ENCODE measurements around the gene TTC33.

The TTC33 gene

DNA sequence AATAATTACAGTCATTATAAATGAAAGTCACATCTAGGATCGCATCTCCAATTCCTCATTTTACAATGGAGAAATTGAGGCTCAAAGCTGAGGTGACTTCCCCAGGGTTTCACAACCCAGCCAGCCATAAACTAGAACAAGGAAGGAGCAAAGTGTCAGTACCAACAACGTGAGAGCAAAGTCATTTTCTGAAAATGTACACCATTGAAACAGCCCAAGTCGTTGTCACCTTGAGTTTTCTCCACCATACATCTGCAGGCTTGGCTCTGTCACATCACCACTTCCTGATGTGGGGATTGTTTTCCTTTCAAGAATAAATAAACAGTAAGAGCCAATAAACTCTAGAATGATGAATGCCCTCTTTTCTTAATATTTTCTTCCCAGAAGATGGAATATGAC, 260.5 kb downstream of the TTC33 start:
- TF ChIP-seq SIN3A (IDR thresholded peaks at IDR 0.05; ENCODE audit: borderline replicate concordance, insufficient read depth, low read length) (no peak), FOXP2 (optimal IDR thresholded peaks at IDR 0.05; ENCODE audit: borderline replicate concordance, extremely low read depth, extremely low read length, insufficient read depth) (no peak), POLR2AphosphoS5 (IDR thresholded peaks at IDR 0.05; ENCODE audit: low read depth, low read length) (no peak), TAF1 (IDR thresholded peaks at IDR 0.05; ENCODE audit: borderline replicate concordance, insufficient read depth, low read length) (no peak)
- TF ChIP-seq, protein P1, sequence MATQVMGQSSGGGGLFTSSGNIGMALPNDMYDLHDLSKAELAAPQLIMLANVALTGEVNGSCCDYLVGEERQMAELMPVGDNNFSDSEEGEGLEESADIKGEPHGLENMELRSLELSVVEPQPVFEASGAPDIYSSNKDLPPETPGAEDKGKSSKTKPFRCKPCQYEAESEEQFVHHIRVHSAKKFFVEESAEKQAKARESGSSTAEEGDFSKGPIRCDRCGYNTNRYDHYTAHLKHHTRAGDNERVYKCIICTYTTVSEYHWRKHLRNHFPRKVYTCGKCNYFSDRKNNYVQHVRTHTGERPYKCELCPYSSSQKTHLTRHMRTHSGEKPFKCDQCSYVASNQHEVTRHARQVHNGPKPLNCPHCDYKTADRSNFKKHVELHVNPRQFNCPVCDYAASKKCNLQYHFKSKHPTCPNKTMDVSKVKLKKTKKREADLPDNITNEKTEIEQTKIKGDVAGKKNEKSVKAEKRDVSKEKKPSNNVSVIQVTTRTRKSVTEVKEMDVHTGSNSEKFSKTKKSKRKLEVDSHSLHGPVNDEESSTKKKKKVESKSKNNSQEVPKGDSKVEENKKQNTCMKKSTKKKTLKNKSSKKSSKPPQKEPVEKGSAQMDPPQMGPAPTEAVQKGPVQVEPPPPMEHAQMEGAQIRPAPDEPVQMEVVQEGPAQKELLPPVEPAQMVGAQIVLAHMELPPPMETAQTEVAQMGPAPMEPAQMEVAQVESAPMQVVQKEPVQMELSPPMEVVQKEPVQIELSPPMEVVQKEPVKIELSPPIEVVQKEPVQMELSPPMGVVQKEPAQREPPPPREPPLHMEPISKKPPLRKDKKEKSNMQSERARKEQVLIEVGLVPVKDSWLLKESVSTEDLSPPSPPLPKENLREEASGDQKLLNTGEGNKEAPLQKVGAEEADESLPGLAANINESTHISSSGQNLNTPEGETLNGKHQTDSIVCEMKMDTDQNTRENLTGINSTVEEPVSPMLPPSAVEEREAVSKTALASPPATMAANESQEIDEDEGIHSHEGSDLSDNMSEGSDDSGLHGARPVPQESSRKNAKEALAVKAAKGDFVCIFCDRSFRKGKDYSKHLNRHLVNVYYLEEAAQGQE (IDR thresholded peaks at IDR 0.05; ENCODE audit: insufficient read depth in 1 of 2, low read depth in 2 of 2, low read length in 2 of 2): no peak

DNA sequence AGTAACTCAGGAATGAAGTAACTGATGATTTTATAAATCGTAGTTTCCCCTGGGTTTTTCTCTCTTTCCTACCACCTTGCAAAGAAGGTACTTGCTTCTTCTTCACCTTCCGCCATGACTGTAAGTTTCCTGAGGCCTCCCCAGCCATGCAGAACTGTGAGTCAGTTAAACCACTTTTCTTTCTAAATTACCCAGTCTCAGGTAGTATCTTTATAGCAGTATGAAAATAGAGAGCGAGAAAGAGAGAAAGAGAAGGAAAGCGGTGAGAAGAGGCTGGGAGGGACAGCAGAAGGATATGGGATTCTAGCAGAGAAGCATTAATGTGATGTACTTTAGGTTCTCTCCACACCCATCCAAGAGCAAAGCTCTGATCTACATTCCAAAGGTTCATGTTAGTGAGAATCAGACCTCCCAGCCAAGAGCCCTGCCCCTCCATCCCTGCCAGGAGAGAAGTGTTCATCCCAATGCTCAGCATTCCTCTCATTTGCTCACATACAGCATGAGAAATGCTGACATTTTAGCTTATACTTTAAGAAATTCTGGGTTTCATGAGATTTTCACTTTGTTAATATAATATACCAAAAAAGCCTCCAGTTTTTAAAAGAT, 261.0 kb downstream of the TTC33 start:
- TF ChIP-seq, protein P1 (IDR thresholded peaks at IDR 0.05; ENCODE audit: insufficient read depth in 1 of 2, low read depth in 2 of 2, low read length in 2 of 2): no peak
- no peak for TF ChIP-seq POLR2AphosphoS5 (IDR thresholded peaks at IDR 0.05; ENCODE audit: low read depth, low read length)
- no peak for TF ChIP-seq FOXP2 (optimal IDR thresholded peaks at IDR 0.05; ENCODE audit: borderline replicate concordance, extremely low read depth, extremely low read length, insufficient read depth)
- TF ChIP-seq SIN3A (IDR thresholded peaks at IDR 0.05; ENCODE audit: borderline replicate concordance, insufficient read depth, low read length): no peak
- no peak for TF ChIP-seq TAF1 (IDR thresholded peaks at IDR 0.05; ENCODE audit: borderline replicate concordance, insufficient read depth, low read length)

DNA sequence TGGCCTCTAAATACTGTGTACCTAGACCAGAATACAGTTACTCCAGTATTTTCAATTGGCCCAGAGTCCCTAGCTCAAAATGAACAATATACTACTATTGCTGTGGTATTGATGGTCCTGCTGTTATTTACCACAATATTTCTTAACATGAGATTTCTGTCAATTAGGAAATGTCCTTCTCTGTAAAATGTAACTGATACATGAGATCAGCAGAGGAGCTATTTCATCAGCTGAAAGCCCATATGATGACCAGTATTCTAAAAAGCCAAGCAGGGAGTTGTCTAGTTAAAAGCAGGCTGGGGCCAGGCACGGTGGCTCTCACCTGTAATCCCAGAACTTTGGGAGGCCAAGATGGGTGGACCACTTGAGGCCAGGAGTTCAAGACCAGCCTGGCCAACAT, 263.7 kb downstream of the TTC33 start:
- no peak for TF ChIP-seq FOXP2 (optimal IDR thresholded peaks at IDR 0.05; ENCODE audit: borderline replicate concordance, extremely low read depth, extremely low read length, insufficient read depth)
- no peak for TF ChIP-seq SIN3A (IDR thresholded peaks at IDR 0.05; ENCODE audit: borderline replicate concordance, insufficient read depth, low read length)
- TF ChIP-seq, protein P1 (IDR thresholded peaks at IDR 0.05; ENCODE audit: insufficient read depth in 1 of 2, low read depth in 2 of 2, low read length in 2 of 2): no peak
- no peak for TF ChIP-seq TAF1 (IDR thresholded peaks at IDR 0.05; ENCODE audit: borderline replicate concordance, insufficient read depth, low read length)
- no peak for TF ChIP-seq POLR2AphosphoS5 (IDR thresholded peaks at IDR 0.05; ENCODE audit: low read depth, low read length)

DNA sequence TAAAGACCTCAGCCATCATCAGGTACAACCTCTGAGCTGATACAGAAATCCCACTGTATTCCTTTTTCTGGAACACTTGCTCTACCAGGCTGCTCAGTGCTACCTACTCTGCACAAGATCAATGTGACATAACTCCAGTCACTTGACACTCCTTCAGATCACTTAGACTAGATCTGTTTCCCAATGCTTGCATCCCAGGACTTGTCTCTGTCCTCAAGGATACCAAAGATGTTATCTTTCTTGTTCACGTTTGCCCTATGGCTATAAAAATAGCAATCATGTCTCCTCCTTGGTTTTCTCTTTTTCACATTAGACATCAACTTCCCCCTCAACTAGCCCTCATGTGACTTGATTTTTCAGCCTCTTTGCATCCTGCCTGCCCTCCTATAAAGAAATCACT, 264.1 kb downstream of the TTC33 start:
- TF ChIP-seq, protein P1 (IDR thresholded peaks at IDR 0.05; ENCODE audit: insufficient read depth in 1 of 2, low read depth in 2 of 2, low read length in 2 of 2): no peak
- TF ChIP-seq POLR2AphosphoS5 (IDR thresholded peaks at IDR 0.05; ENCODE audit: low read depth, low read length): no peak
- no peak for TF ChIP-seq FOXP2 (optimal IDR thresholded peaks at IDR 0.05; ENCODE audit: borderline replicate concordance, extremely low read depth, extremely low read length, insufficient read depth)
- TF ChIP-seq TAF1 (IDR thresholded peaks at IDR 0.05; ENCODE audit: borderline replicate concordance, insufficient read depth, low read length): no peak
- TF ChIP-seq SIN3A (IDR thresholded peaks at IDR 0.05; ENCODE audit: borderline replicate concordance, insufficient read depth, low read length): no peak
